HG03469 (cell line): ENCODE data around the gene SLC4A3.

ENCODE experiments used
- ATAC-seq: cut with Tn5 transposase; IDR thresholded peaks from one replicate; pipeline ENCODE4 v1.9.1; 2021; ENCODE audit warnings: mild to moderate bottlenecking, moderate library complexity, moderate number of reproducible peaks; ENCODE audit not compliant: unreplicated experiment

SLC4A3 gene

DNA sequence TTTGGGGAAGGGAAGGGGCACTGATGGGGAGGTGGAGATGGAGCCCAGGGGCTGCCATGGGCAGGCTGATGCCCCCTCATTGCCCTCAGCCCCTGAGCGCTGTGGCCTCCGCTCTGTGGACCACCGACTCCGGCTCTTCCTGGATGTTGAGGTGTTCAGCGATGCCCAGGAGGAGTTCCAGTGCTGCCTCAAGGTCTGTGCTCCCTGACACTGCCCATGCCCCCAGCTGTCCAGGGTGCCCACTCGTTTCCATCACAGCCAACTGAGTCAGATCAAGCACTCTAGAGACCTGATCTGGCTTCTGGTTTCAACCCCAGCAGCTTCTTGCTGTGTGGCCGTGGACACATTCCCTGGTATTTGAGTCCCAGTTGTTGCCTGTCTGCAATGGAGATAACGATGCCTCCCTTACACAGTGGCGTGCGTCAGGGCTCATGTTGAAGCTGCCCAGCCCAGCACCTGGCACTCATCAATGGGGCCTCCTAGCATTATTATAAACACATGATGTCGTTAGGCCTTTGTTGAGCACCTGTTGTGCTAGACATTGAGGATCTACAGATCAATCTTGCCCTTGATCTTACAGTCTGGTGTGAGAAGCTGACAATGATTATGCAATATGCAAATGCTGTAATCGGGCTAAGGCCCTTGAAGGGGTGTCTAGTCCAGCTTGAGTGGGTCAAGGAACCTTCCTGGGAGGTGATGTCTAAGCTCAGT is 15.4 kb upstream of the SLC4A3 start:
- no peak for ATAC-seq

DNA sequence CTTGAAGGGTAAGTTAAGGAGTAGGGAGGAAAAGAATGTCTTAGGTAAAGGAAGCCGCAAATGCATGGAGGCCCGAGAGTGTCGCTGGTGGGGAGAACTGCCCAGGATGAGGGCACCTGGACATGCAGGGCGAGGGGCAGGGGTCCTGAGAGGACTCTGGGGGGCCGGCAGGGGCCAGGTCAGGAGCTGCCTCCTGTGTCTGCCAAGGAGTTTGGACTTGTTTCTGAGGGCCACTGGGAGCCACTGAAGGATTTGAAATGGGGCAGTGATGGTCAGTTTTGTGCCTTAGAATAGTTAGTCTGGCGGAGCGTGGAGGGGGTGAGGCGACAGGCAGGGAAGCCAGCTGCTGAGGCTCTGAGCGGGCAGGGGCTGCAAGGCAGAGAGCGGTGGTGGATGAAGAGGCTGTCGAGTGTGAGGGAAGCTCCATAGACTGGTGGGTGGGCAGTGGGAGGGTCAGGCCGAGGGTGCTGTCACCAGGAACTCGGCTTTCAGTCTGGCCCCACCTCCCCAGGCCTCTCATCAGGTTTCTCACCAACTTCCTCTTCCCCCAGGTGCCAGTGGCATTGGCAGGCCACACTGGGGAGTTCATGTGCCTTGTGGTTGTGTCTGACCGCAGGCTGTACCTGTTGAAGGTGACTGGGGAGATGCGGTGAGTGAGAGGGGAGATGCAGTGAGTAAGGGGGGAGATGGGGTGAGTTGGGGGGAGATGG is 14.7 kb upstream of the SLC4A3 start:
- ATAC-seq: no peak

DNA sequence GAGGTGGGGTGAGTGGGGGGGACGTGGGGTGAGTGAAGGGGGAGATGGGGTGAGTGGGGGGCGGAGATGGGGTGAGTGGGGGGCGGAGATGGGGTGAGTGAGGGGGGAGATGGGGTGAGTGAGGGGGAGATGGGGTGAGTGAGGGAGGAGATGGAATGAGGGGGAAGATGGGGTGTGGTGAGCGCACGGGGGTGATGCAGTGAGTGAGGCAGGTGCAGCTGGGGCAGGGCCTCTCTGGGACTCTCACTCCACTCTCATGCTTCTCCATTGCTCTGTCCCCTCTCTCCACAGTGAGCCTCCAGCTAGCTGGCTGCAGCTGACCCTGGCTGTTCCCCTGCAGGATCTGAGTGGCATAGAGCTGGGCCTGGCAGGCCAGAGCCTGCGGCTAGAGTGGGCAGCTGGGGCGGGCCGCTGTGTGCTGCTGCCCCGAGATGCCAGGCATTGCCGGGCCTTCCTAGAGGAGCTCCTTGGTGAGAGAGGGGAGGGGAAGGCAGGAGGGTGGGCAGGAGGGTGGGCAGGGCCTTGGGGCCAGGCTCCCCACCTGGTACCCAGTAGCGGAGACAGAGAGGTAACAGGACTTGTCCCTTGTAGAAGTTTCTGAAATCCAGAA is 13.9 kb upstream of the SLC4A3 start:
- no peak for ATAC-seq

DNA sequence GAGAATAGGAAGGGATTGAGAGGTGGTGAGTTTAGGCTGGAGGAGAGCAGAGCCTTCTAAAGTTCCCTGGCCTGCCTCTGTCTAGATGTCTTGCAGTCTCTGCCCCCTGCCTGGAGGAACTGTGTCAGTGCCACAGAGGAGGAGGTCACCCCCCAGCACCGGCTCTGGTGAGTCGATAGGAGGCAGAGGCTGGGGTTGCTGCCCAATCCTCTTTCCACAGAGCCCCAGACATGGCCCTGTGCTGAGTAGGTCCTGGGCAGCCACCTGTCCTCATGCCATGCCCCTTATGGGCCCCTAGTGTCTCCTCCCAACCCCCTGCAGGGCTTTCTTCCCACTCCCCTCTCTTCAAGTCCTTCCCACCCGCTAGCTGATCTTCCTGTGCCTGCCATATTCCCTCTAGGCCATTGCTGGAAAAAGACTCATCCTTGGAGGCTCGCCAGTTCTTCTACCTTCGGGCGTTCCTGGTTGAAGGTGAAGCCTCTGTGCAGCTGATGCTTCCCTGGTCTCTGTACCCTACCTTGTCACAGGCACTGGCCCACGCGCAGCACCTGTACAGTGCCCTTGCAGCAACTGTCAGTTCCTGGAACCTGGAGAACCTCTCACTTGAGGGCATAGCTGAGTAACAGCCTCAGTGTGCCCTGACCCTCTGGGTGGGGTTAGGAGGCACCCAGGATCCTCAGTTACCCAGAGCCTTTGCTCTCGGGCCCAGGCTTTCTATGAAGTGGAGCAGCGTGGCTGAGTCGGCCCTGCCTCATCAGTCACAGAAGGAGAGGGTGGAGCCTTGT is 13.2 kb upstream of the SLC4A3 start:
- ATAC-seq: no peak

DNA sequence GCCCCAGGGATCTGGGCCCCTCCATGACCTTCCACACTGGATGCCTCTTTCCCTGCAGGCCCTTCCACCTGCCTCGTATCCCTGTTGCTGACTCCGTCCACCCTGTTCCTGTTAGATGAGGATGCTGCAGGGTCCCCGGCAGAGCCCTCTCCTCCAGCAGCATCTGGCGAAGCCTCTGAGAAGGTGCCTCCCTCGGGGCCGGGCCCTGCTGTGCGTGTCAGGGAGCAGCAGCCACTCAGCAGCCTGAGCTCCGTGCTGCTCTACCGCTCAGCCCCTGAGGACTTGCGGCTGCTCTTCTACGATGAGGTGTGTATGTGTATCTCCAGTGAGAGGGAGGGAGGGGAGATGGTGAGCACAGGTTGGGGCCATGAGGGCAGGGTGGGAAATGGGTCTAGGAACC is 12.4 kb upstream of the SLC4A3 start:
- no peak for ATAC-seq

DNA sequence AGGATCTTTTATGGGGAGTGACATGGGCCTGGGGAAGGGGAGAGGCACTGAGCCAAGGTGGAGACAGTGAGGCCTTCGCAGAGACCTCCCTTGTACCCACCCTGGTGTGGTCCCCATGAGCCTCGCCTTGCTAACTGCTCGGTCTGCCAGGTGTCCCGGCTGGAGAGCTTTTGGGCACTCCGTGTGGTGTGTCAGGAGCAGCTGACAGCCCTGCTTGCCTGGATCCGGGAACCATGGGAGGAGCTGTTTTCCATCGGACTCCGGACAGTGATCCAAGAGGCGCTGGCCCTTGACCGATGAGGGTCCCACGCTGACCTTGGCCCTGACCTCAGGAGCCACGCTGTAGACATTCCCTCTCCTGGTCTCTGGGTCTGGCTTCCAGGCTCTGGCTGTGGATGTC is 11.5 kb upstream of the SLC4A3 start:
- ATAC-seq: no peak

DNA sequence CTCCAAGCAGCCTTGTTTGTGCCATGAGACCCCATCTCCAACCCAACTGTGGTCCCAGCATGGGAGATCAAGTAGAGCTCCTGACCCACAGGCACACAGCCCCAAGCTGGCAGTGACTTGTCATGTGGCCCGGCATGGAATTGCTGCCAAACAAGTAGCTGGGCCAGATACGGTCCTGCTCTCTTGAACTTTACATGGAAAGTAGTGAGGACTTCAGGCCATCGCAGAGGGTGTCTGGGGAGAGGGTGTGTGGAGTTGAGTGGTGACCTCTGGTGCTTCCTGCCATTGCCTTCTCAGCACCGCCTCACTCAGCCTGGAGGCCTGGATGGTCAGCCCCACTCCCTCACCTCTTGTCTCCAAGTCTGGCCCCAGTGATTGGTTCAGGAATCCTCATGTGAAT is 10.9 kb upstream of the SLC4A3 start:
- ATAC-seq: no peak

DNA sequence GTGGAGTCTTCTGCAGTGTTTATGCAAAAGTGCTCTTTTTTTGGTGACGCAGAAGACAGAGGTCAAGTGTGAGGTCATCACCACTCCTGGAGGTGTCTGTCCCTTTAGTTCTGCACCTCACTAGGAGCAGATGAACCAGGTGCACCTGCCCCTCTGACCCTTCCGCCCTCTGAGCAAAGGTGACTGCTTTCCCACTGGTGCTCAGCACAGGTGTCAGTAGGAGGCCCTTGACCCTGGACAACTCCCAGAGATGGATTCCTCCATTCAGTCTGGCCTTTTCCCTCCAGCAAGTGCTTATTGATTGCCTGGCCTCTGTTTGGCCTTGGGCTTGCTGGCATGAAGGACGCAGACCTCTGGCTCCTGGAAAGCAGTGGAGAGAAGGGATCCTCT is 8.7 kb upstream of the SLC4A3 start:
- ATAC-seq: no peak

DNA sequence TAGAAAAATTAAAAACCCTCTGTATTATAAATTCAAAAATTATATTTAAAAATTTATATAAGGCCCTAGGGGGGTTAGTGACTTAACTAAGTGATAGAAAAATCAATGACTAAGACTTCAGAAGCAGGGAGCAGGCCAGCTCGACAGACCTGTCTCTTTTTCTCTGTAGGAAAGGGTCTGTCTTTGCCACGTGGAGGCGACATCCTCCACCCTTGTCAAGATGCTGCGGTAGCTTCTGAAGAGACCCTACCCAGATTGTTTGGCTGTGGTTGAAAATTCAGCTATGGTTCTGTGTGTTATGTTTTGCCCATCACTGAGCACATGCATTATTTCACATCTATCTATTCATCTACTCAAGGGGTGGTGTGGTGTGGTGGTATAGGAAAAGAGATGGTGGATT is 8.2 kb upstream of the SLC4A3 start:
- ATAC-seq: no peak

DNA sequence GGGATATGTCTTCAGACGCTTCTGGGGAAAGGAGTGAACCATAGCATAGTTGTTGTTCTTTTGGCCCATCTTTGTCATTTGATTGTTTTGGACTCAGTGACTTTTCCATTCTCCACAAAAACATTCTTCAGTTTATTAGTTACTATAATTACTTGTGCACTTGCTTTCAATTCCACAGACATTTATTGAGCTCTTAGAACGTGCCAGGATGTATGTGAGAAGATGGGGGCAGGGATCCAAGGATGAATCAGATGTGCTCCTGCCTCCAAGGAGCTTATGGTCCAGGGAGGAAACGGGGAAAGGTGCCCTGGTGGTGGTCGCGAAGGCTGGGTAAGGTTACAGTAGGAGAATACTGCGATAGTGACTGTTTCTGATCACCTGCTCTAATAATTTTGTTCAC is 6.9 kb upstream of the SLC4A3 start:
- no peak for ATAC-seq

DNA sequence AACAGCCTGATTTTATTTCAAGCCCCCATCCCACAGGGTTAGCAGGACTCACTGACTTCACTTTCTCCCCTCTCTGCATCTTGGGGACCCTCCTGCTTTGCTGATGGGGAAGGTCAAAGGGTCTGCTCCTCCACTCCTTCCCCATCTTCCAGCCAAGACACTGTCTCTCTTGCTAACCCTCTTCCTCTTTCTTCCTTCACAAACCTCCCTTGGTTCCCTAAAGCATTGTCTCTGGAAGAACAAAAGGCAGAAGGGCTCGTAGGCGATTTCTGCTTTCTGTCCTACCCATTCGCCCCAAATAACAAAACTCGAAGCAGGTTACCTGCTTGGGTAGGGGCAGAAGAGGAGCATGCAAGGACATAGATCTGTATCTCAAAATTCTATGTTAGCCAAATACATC is 5.5 kb upstream of the SLC4A3 start:
- no peak for ATAC-seq

DNA sequence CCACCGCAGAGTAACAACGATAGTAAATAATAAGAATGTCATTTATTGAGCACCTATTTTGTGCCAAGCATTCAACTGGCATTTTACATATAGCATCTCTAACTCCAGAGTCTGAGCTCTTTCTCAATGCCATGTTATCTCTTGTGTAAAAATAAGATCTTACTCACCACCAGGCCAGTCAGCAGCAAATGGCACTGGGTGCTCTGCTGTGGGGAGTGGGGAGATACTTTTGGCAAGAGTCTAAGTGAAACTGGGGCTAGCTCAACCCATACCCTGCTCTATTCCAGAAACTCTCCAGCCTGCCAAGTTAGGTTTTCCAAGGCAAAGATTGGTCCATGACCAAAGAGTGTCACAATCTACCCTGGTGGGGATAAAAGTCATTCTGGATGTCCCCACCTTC is 5.0 kb upstream of the SLC4A3 start:
- no peak for ATAC-seq

DNA sequence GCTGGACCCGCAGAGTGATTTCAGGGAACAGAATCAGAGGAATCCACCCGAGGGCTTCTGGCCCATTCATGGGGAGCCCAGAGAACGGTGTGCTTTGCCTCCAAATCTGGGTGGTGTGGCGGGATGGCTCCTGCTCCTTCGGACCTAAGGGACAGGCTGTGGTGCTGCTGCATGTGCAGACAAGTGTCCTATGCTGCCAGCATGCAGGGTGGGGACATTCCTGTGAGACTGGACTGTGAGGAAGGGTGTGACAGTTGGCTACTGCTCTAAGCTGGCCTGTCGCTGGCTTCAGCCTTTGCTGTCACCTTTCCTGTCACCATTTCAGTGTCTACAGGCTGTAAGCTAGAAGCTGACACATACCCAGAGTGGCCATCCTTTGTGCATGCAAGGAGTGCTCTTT is 2.9 kb upstream of the SLC4A3 start:
- no peak for ATAC-seq

DNA sequence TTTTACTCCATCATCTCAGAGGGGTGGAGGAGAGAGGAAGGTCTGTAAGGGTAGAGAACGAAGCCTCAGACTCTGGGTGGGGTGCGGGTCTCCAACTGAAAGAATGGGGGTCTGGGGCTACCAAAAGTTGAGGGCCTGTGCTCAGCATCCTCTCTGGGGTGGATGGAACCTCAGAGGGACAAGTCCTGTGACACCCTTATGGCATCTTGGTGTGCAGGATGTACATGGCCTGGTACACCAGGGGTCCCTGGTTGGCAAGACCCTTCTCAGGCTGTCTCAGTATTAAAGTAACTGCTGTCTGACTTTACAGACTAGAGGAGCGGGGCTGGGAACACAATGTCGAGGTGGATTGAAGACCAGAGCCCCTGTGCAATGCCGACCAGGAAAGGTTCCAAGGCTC is 2.3 kb upstream of the SLC4A3 start:
- no peak for ATAC-seq

DNA sequence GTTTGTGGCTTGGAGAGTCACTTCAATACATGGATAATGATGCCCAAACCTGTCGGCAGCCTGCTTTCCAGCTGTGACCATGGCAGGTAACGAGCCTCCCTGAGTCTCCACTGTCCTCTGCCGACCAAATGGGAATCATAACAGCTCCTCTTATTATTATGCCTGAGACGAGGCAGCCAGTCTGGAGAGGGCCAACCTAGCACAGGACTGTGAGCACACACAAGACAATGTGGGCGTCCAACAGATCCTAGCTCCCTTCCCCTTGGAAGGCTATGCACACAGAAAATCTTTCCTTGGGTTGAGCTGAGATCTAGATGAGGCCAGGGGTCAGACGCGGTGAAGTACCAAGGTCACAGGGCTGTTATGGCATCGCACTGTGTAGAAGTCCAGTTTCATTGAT is 890 bp upstream of the SLC4A3 start:
- no peak for ATAC-seq

DNA sequence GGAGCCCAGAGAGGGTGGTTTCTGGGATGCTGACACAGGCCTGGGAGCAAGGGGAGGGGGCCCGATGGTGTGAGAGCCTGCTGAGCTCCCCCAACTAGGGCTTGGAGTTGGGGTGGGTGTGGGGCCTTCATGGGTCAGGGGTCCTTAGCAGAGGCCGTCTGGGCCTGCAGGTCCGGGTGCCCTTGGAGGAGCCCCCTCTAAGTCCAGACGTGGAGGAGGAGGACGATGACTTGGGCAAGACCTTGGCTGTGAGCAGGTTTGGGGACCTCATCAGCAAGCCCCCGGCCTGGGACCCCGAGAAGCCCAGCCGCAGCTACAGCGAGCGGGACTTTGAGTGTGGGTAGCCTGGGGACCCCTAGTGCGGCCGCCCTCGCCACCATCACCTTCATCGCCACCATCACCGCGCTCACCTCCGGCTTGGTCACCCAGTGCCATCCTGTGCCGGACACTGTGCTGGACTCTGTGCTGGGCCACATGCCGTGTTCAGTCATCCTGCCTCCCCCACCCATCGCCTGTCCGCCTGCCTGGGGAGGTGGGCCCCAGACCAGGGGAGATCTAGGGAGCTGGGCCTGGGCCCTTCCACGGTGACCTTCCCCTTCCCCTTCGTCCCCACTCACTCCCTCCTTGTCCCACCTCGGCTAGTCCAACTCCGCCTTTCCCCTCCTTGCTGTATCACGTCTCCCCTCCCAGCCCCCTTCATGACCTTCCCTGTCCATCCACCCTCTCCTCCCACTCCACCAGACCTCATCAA is 980 bp downstream of the SLC4A3 start:
- no peak for ATAC-seq

DNA sequence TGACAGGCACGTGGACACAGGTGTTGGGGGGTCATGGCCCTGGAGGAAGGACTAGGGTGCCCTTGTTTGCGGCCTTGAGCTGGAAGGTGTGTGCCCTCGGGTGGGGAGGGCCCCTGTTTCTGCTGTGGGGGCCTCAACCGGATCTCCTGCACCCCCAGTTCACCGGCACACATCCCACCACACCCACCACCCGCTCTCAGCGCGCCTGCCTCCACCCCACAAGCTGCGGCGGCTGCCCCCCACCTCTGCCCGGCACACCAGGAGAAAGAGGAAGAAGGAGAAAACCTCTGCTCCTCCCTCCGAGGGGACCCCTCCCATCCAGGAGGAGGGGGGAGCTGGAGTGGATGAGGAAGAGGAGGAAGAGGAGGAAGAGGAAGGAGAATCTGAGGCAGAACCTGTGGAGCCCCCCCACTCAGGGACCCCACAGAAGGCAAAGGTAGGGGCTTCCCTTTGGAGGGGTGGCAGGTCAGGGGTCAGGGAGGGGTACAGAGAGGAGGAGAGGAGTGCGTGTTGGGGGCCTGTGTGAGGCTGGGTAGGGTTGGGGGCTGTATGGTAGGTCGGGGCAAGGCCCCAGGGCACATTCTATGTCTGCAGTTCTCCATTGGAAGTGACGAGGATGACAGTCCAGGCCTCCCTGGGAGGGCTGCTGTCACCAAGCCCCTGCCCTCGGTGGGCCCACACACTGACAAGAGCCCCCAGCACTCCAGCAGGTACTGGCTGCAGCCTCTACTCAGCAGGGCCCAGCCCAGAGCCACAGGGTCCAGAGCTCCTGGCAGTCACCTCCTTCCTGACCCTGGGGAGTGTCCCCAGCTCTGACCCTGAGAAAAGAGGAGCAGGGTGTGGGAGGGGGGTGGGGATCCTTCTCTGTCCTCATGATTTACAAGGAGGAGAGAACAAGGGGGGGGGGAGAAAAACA is 1.8 kb downstream of the SLC4A3 start:
- no peak for ATAC-seq

DNA sequence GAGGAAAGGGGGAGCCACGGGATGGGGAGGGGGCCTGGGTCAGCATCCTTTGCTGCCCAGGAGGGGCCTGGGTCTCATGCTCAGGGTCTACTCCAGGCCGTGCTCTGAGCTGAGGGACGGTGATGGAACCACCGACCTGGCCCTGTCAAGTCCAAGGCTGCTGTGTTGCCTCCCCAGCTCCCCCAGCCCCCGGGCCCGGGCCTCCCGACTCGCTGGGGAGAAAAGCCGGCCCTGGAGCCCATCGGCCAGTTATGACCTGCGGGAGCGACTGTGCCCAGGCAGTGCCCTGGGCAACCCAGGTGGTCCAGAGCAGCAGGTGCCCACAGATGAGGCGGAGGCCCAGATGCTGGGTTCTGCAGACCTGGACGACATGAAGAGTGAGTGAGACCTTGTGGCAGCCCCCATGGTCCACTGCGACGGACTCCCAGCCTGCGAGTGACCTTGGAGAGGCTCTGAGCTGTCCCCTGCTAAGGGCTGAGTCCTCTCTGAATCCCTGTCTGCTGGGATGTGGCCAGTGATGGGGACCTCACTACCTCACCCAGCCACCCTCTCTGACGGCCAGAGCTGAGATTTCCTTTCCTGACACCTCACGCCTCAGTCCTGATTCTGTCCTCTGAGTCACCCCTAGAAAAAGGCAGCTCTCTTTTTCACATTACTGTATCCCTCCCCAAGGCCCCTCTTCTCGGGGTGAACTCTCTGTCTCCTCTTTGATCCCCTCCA is 2.7 kb downstream of the SLC4A3 start:
- no peak for ATAC-seq

DNA sequence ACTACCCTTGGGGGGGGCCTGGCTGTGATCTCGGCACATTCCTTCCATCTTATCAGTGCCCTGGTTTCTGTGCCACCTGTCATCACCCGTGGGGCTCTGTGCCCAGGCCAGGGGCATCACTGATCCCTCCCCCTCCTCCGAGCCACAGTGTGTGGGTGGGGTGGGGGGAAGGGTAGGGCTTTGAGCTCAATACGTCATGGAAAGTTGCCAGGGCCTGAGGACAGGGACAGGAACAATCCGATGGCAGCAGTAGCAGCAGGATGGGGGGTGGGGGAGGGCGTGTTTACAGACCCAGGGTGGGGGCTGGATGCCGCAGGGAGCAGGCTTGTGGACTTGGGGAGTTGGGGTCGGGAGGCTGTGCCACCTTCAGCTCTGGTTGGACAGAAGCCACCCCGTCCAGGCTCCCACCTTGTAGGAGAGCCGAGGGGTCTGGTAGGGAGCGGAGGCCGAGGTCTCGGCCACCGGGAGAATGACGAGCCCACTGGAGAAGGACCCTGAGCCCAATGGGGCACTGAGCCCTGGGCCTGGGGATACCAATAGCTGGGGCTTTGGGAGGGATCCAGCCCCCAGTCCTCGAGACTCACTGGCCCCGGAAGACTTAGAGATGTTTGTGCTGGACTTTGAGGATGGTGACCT is 3.5 kb downstream of the SLC4A3 start:
- no peak for ATAC-seq
